K562 (cell line): ENCODE measurements around the gene SERPINE2.

Source experiments
- ATF7 ChIP-seq: fragments of 450-650 bp; IDR thresholded peaks from 2 replicates; pipeline ENCODE4 v1.7.1; 2014; ENCODE audit warnings: mild to moderate bottlenecking, moderate library complexity
- CREB1 ChIP-seq, 2 experiments: sonication (generic) in 1 of 2; formaldehyde crosslinking in 1 of 2; IDR thresholded peaks; 2 replicates each; pipeline versions ENCODE4 v1.6.1 to v1.8.0; 2012 to 2022; ENCODE audit warnings: inconsistent platforms in 1 of 2, mild to moderate bottlenecking in 1 of 2, missing genetic modification reagents in 1 of 2, moderate library complexity in 1 of 2
- PCBP1 ChIP-seq: fragments of 200-400 bp; formaldehyde crosslinking; IDR thresholded peaks from 2 replicates; pipeline ENCODE4 v1.6.1; 2018; ENCODE audit warnings: mild to moderate bottlenecking, low read depth, low read length; ENCODE audit not compliant: poor library complexity, severe bottlenecking
- RERE ChIP-seq: sonication (generic); formaldehyde crosslinking; IDR thresholded peaks from 2 replicates; pipeline ENCODE4 v1.8.0; 2023; ENCODE audit warnings: missing genetic modification reagents, mild to moderate bottlenecking, borderline replicate concordance
- XRCC3 ChIP-seq: fragments of 450-650 bp; IDR thresholded peaks from 2 replicates; pipeline ENCODE4 v1.6.1; 2017; ENCODE audit warnings: mild to moderate bottlenecking, moderate library complexity
- ZBTB40 ChIP-seq, 2 experiments: fragments of 450-650 bp in 1 of 2; sonication (generic) in 1 of 2; formaldehyde crosslinking in 1 of 2; IDR thresholded peaks; 2 replicates each; pipeline versions ENCODE4 v1.7.1 to v1.9.0; 2016 to 2022; ENCODE audit warnings: inconsistent platforms in 1 of 2, mild to moderate bottlenecking in 1 of 2, missing genetic modification reagents in 1 of 2
- ZBTB43 ChIP-seq: sonication (generic); formaldehyde crosslinking; IDR thresholded peaks from 2 replicates; pipeline ENCODE4 v1.8.0; 2023; ENCODE audit warnings: mild to moderate bottlenecking, missing genetic modification reagents

- no peak for TF ChIP-seq RERE (CRISPR knock-in tag)
- no peak for TF ChIP-seq PCBP1
- no peak for TF ChIP-seq XRCC3
- no peak for TF ChIP-seq ZBTB43
- no peak for TF ChIP-seq ATF7
- no peak for TF ChIP-seq CREB1 (IDR thresholded peaks at IDR 0.05)
- TF ChIP-seq CREB1 (CRISPR knock-in tag; IDR thresholded peaks at IDR 0.05) = no peak
- no peak for TF ChIP-seq ZBTB40 (IDR thresholded peaks at IDR 0.05)
- no peak for TF ChIP-seq ZBTB40 (CRISPR knock-in tag; IDR thresholded peaks at IDR 0.05)
Observed at GRCh38 chr2:223959688-223960087, 79.4 kb downstream of the SERPINE2 start.
